ENCODE results near the gene ABTB2. TPM values are rescaled to one million over a fixed set of nuclear protein-coding genes. Genes with fewer than 3 reads are reported as not detected.

ABTB2 gene
- total and polyA plus RNA-seq, 10 of the 15 experiments (the other 5 are each of a cell fraction or from before 2014, with no cell fraction given) = 0.13 to 2.1 (median 0.72) TPM

DNA sequence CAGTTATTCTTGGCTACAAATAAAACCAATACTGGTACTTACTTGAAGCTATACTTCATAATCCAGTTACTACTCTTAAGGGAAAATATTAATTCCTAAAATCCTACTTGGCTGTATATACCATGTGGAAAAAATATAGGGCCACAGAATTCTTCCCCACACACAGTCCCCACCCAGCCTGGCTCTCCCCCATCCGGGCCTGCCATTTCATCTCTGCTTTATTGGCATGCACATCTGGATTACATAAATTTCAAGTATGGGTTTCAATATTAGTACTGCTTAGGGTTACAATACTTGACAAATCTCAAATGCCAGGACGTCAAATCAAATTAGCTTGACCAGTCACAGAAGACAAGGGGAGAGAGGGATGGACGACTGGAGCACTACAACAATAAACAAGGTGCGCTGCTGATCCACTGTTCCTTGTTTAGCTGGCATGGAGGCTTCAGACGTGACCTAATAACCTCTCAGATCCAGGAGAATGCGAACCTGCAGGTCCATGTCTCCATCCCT is 81.4 kb downstream of the ABTB2 start (continued):
- no peak for TF ChIP-seq POLR2AphosphoS2 (IDR thresholded peaks at IDR 0.05; ENCODE audit: low read depth, low read length)
- TF ChIP-seq, protein P1, sequence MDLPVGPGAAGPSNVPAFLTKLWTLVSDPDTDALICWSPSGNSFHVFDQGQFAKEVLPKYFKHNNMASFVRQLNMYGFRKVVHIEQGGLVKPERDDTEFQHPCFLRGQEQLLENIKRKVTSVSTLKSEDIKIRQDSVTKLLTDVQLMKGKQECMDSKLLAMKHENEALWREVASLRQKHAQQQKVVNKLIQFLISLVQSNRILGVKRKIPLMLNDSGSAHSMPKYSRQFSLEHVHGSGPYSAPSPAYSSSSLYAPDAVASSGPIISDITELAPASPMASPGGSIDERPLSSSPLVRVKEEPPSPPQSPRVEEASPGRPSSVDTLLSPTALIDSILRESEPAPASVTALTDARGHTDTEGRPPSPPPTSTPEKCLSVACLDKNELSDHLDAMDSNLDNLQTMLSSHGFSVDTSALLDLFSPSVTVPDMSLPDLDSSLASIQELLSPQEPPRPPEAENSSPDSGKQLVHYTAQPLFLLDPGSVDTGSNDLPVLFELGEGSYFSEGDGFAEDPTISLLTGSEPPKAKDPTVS (IDR thresholded peaks at IDR 0.05; ENCODE audit: low read depth, low read length) = no peak

DNA sequence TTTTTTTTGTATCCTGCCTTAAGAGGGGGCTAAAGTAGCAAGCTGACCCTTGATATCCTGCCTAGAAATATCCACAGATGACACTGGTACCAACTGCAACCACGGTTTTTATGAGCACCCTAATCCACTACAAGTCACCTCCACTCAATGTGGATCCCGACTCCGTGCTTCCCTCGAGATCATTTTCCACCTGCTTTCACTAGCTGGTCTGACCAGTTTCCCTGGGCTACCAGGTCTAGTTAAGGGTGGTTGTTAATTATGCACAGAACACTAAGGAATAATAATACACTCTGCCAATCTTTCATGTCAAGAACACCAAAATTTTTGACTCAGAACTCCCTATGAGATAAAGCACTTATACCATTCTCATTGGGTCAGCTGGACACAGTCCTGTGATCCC is 82.3 kb downstream of the ABTB2 start:
- Histone ChIP-seq H3K27ac (ENCODE audit: control insufficient read depth, insufficient read depth) (no peak overlapping the region), H3K27me3 (replicated peaks in 1 of 2; ENCODE audit: control insufficient read depth in 2 of 2, insufficient read depth in 2 of 2, low read length in 1 of 2) (no peaks in the 10 kb centered on the region), H3K79me2 (ENCODE audit: control insufficient read depth, insufficient read depth, low read length) (no peaks in the 10 kb centered on the region), H3K4me3 (no peak overlapping the region), H3K4me2 (ENCODE audit: control insufficient read depth, insufficient read depth) (no peak overlapping the region), H4K20me1 (ENCODE audit: control insufficient read depth, insufficient read depth) (0 out of 2 replicates have a peak, but pooled peaks cover 3% of the 10 kb centered on the region), H3K4me1 (ENCODE audit: control insufficient read depth, insufficient read depth, low read length) (peaks cover 6% of the 10 kb centered on the region), H3K9ac (ENCODE audit: control insufficient read depth, insufficient read depth, low read length) (no peak overlapping the region), H3K36me3 (ENCODE audit: control insufficient read depth in 2 of 2, insufficient read depth in 2 of 2, low read length in 1 of 2) (no peaks in the 10 kb centered on the region), H2AFZ (ENCODE audit: control insufficient read depth, low read depth, low read length) (no peak overlapping the region), H3K9me3 (replicated peaks; ENCODE audit: control insufficient read depth, insufficient read depth, low read length) (no peaks in the 10 kb centered on the region)
- ChIA-PET POLR2A (no interaction called here), RAD21 (ENCODE audit: unreplicated experiment) (interaction anchor here (1.1 kb wide), 1 partner anchor 26 kb away, joined by 3 read pairs; no protein-coding TSS in a partner anchor), SMC1A (ENCODE audit: uncharacterized antibody, unreplicated experiment) (interaction anchor here (0.5 to 0.7 kb wide), 2 partner anchors 79 to 101 kb away, joined by 3 read pairs; no protein-coding TSS in a partner anchor), CTCF (no interaction called here)
- FAIRE-seq (no peak), ATAC-seq (no peak), DNase-seq (ENCODE audit: low read depth, low spot score) (no peak)
- TF ChIP-seq, protein P2, sequence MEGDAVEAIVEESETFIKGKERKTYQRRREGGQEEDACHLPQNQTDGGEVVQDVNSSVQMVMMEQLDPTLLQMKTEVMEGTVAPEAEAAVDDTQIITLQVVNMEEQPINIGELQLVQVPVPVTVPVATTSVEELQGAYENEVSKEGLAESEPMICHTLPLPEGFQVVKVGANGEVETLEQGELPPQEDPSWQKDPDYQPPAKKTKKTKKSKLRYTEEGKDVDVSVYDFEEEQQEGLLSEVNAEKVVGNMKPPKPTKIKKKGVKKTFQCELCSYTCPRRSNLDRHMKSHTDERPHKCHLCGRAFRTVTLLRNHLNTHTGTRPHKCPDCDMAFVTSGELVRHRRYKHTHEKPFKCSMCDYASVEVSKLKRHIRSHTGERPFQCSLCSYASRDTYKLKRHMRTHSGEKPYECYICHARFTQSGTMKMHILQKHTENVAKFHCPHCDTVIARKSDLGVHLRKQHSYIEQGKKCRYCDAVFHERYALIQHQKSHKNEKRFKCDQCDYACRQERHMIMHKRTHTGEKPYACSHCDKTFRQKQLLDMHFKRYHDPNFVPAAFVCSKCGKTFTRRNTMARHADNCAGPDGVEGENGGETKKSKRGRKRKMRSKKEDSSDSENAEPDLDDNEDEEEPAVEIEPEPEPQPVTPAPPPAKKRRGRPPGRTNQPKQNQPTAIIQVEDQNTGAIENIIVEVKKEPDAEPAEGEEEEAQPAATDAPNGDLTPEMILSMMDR (IDR thresholded peaks at IDR 0.05 in 2 of 3, conservative IDR thresholded peaks at IDR 0.05 in 1 of 3; ENCODE audit: control insufficient read depth in 2 of 3, extremely low read depth in 1 of 3, insufficient read depth in 1 of 3, low read depth in 3 of 3, low read length in 3 of 3) = no peak
- no peak for TF ChIP-seq IKZF1 (conservative IDR thresholded peaks at IDR 0.05)
- no peak for TF ChIP-seq KLF5 (IDR thresholded peaks at IDR 0.05; ENCODE audit: partially characterized antibody)
- in situ Hi-C loops (cut with MboI) (no loop called here), intact Hi-C loops (cut with micrococcal nuclease; ENCODE audit: unreplicated experiment) (no loop called here)
- 77% methylated on average over 4 of the region's 4 CpGs for WGBS (ENCODE audit: insufficient coverage, insufficient replicate concordance, low lambda C conversion rate, missing lambda C conversion rate)
- no TSS peak for BruUV-seq (replicated peaks)
